ENCODE measurements around the gene LDLRAD1. TPM values are rescaled to one million over a fixed set of nuclear protein-coding genes. Genes with fewer than 3 reads are reported as not detected.

The LDLRAD1 gene
- total and polyA plus RNA-seq, 2 donors (not counting 3 experiments of a cell fraction or from before 2014, with no cell fraction given), result not detected

GRCh38 chr1:53992085-53992874 lies 25.7 kb downstream of the LDLRAD1 start:
- CTCF ChIA-PET, result interaction anchor here (0.7 to 2.9 kb wide), 18 partner anchors 10 to 818 kb away, joined by 3 to 23 read pairs (median 3); no protein-coding TSS in a partner anchor
- POLR2A ChIA-PET, result no interaction called here
- dilution Hi-C loops (cut with MboI; ENCODE audit: extremely low pct_ligation_motif_present, low sequenced_read_pairs) (no loop called here), intact Hi-C loops (cut with micrococcal nuclease) (no loop called here)
- no peaks in the 10 kb centered on the region for H3K27me3 ChIP-seq (ENCODE audit: control insufficient read depth in 2 of 2, insufficient read depth in 2 of 2, low read length in 2 of 2)
- no TSS peak for BruUV-seq (replicated peaks)
- H2AFZ ChIP-seq (ENCODE audit: low read depth, low read length), result no peak overlapping the region
- no peak for DNase-seq (ENCODE audit: low read depth, low spot score)
- no peak overlapping the region for H3K9ac ChIP-seq (replicated peaks; ENCODE audit: extremely low read depth, insufficient read depth, low read length)
- H3K79me2 ChIP-seq (ENCODE audit: control insufficient read depth, insufficient read depth, low read length), result no peaks in the 10 kb centered on the region
- H3K9me1 ChIP-seq (replicated peaks; ENCODE audit: control insufficient read depth, extremely low read depth, insufficient read depth, low read length), result no peaks in the 10 kb centered on the region
- no peaks in the 10 kb centered on the region for H4K20me1 ChIP-seq (replicated peaks; ENCODE audit: control insufficient read depth, extremely low read depth, insufficient read depth, low read length)
- no peaks in the 10 kb centered on the region for H3K9me3 ChIP-seq (replicated peaks; ENCODE audit: control insufficient read depth, insufficient read depth, low read length)
- H3K36me3 ChIP-seq (ENCODE audit: control insufficient read depth in 2 of 2, extremely low read depth in 1 of 2, insufficient read depth in 2 of 2, low read length in 2 of 2), result no peaks in the 10 kb centered on the region
- TF ChIP-seq CTCF (IDR thresholded peaks at IDR 0.05; ENCODE audit: extremely low read depth in 1 of 2, insufficient read depth in 1 of 2, low read depth in 1 of 2, low read length in 2 of 2) (peak in 1 of 2 donors; percentile 39), MYC (IDR thresholded peaks at IDR 0.05; ENCODE audit: low read depth, low read length) (no peak)
- no peak for FAIRE-seq
- H3K27ac ChIP-seq (ENCODE audit: insufficient read depth, low read depth, low read length), result no peak overlapping the region
- no peak overlapping the region for H3K4me2 ChIP-seq (ENCODE audit: insufficient read depth, low read length)
- no peaks in the 10 kb centered on the region for H3K4me1 ChIP-seq (ENCODE audit: control insufficient read depth, extremely low read depth, insufficient read depth, low read length)
- H3K4me3 ChIP-seq (replicated peaks in 1 of 3; ENCODE audit: insufficient read depth in 1 of 3, low read depth in 1 of 3, low read length in 3 of 3), result no peak overlapping the region

GRCh38 chr1:53987880-53988279 lies 30.1 kb downstream of the LDLRAD1 start:
- no peaks in the 10 kb centered on the region for H4K20me1 ChIP-seq (replicated peaks; ENCODE audit: control insufficient read depth, extremely low read depth, insufficient read depth, low read length)
- no peaks in the 10 kb centered on the region for H3K79me2 ChIP-seq (ENCODE audit: control insufficient read depth, insufficient read depth, low read length)
- dilution Hi-C loops (cut with MboI; ENCODE audit: extremely low pct_ligation_motif_present, low sequenced_read_pairs) (no loop called here), intact Hi-C loops (cut with micrococcal nuclease) (no loop called here)
- TF ChIP-seq FOS (IDR thresholded peaks at IDR 0.05; ENCODE audit: borderline replicate concordance, insufficient read depth, low read length) (no peak), EZH2 (IDR thresholded peaks at IDR 0.05; ENCODE audit: borderline replicate concordance, low read depth, low read length, severe bottlenecking) (no peak), JUN (IDR thresholded peaks at IDR 0.05; ENCODE audit: borderline replicate concordance, insufficient read depth, insufficient read length, low read depth) (no peak), MAX (IDR thresholded peaks at IDR 0.05; ENCODE audit: insufficient read depth, insufficient read length) (no peak), GATA2 (IDR thresholded peaks at IDR 0.05; ENCODE audit: insufficient read depth, insufficient read length, low read depth, low read length) (no peak), CTCF (IDR thresholded peaks at IDR 0.05; ENCODE audit: extremely low read depth in 1 of 2, insufficient read depth in 1 of 2, low read depth in 1 of 2, low read length in 2 of 2) (no peak)
- BruUV-seq (replicated peaks), result no TSS peak
- H2AFZ ChIP-seq (ENCODE audit: low read depth, low read length), result no peak overlapping the region
- no peaks in the 10 kb centered on the region for H3K27me3 ChIP-seq (ENCODE audit: control insufficient read depth in 2 of 2, insufficient read depth in 2 of 2, low read length in 2 of 2)
- CTCF ChIA-PET, result no interaction called here
- H3K4me1 ChIP-seq (ENCODE audit: control insufficient read depth, extremely low read depth, insufficient read depth, low read length), result no peaks in the 10 kb centered on the region
- POLR2A ChIA-PET, result no interaction called here
- FAIRE-seq, result no peak
- no peaks in the 10 kb centered on the region for H3K36me3 ChIP-seq (ENCODE audit: control insufficient read depth in 2 of 2, extremely low read depth in 1 of 2, insufficient read depth in 2 of 2, low read length in 2 of 2)
- H3K4me3 ChIP-seq (replicated peaks in 1 of 3; ENCODE audit: insufficient read depth in 1 of 3, low read depth in 1 of 3, low read length in 3 of 3), result no peak overlapping the region
- no peak overlapping the region for H3K9ac ChIP-seq (replicated peaks; ENCODE audit: extremely low read depth, insufficient read depth, low read length)
- no peak for DNase-seq (ENCODE audit: low read depth, low spot score)
- no peak overlapping the region for H3K4me2 ChIP-seq (ENCODE audit: insufficient read depth, low read length)
- no peaks in the 10 kb centered on the region for H3K9me1 ChIP-seq (replicated peaks; ENCODE audit: control insufficient read depth, extremely low read depth, insufficient read depth, low read length)
- H3K27ac ChIP-seq (ENCODE audit: insufficient read depth, low read depth, low read length), result no peak overlapping the region
- H3K9me3 ChIP-seq (replicated peaks; ENCODE audit: control insufficient read depth, insufficient read depth, low read length), result no peaks in the 10 kb centered on the region

Data from endothelial cell of umbilical vein (primary cell).